ENCODE measurements around the gene KCNK10. TPM values are rescaled to one million over a fixed set of nuclear protein-coding genes. Genes with fewer than 3 reads are reported as not detected.

The KCNK10 gene
- total and polyA plus RNA-seq, 2 of the 8 experiments (the other 6 are each of a cell fraction or from before 2014, with no cell fraction given) = 0.45 to 0.63 TPM

- Histone ChIP-seq H4K20me1 (replicated peaks in 1 of 2; ENCODE audit: control insufficient read depth in 1 of 2, insufficient read depth in 2 of 2, low read length in 2 of 2) (no peaks in the 10 kb centered on the region), H4K8ac (ENCODE audit: extremely low read depth, insufficient read depth, low read length) (no peak overlapping the region), H4K5ac (ENCODE audit: insufficient read length, low read depth, low read length) (no peak overlapping the region), H2BK120ac (replicated peaks; ENCODE audit: low read depth, low read length) (no peak overlapping the region), H3K23me2 (ENCODE audit: low read depth, low read length) (peaks cover 2% of the 10 kb centered on the region; the same call in 1 of the 2 replicates), H3K79me1 (ENCODE audit: low read depth, low read length) (no peaks in the 10 kb centered on the region), H3K27ac (ENCODE audit: low read depth, low read length) (no peak overlapping the region), H3K4ac (replicated peaks; ENCODE audit: insufficient read length, low read depth, low read length) (no peak overlapping the region), H3K4me3 (ENCODE audit: extremely low read depth in 1 of 4, insufficient read depth in 2 of 4, low read depth in 3 of 4, low read length in 4 of 4) (no peak overlapping the region), H2BK12ac (ENCODE audit: low read depth, low read length) (no peak overlapping the region), H3K9me3 (ENCODE audit: insufficient read depth in 2 of 2, low read depth in 1 of 2, low read length in 1 of 2) (no peaks in the 10 kb centered on the region), H2AFZ (ENCODE audit: low read length) (no peak overlapping the region), H2AK5ac (ENCODE audit: low read depth, low read length) (no peak overlapping the region), H3K4me1 (replicated peaks in 1 of 4; ENCODE audit: control insufficient read depth in 3 of 4, insufficient read depth in 4 of 4, low read length in 3 of 4) (no peaks in the 10 kb centered on the region; a peak in 1 of 7 replicates), H3K18ac (ENCODE audit: extremely low read depth, low read length) (no peak overlapping the region), H2BK5ac (ENCODE audit: low read depth, low read length) (no peak overlapping the region), H3K9ac (replicated peaks in 1 of 4; ENCODE audit: extremely low read depth in 1 of 4, low read depth in 3 of 4, low read length in 3 of 4) (no peak overlapping the region), H2BK15ac (ENCODE audit: low read length) (no peak overlapping the region), H3K27me3 (replicated peaks in 1 of 4; ENCODE audit: control insufficient read depth in 3 of 4, extremely low read depth in 1 of 4, insufficient read depth in 3 of 4, low read length in 3 of 4) (no peaks in the 10 kb centered on the region; a peak in 1 of 7 replicates), H2BK20ac (ENCODE audit: low read length) (no peak overlapping the region), H3K79me2 (ENCODE audit: control insufficient read depth in 1 of 2, insufficient read depth in 2 of 2, low read length in 2 of 2) (no peaks in the 10 kb centered on the region), H3K36me3 (ENCODE audit: control insufficient read depth in 2 of 4, insufficient read depth in 4 of 4, low read length in 3 of 4) (no peaks in the 10 kb centered on the region), H4K91ac (replicated peaks; ENCODE audit: insufficient read length, low read length) (no peak overlapping the region), H3K23ac (ENCODE audit: insufficient read length) (no peak overlapping the region), H3K14ac (ENCODE audit: insufficient read length) (no peak overlapping the region), H3K56ac (replicated peaks; ENCODE audit: insufficient read length, low read depth, low read length) (no peak overlapping the region), H3K4me2 (ENCODE audit: insufficient read depth in 1 of 2, low read depth in 2 of 2, low read length in 2 of 2) (no peak overlapping the region)
- ChIA-PET CTCF (ENCODE audit: partially characterized antibody) (interaction anchor here (0.8 to 6.2 kb wide), 6 partner anchors 11 to 299 kb away, joined by 3 to 114 read pairs (median 6); no protein-coding TSS in a partner anchor), POLR2A (ENCODE audit: partially characterized antibody) (no interaction called here)
- DNase-seq (ENCODE audit: low read depth in 1 of 2, low spot score in 2 of 2) = no peak
- WGBS, 2 experiments (ENCODE audit: extremely low coverage in 1 of 2, insufficient coverage in 1 of 2, insufficient read length in 1 of 2, insufficient replicate concordance in 2 of 2, low coverage in 1 of 2, low lambda C conversion rate in 2 of 2, missing lambda C conversion rate in 1 of 2) = 91% methylated on average over 22 of the region's 22 CpGs; no CpG with 5 or more reads in 1 of the 2 experiments
- FAIRE-seq = no peak
- TF ChIP-seq TEAD4 (IDR thresholded peaks at IDR 0.05; ENCODE audit: low read depth, low read length) (no peak), ZNF274 (IDR thresholded peaks at IDR 0.05; ENCODE audit: borderline replicate concordance, extremely low read depth, low read length) (no peak), MAFK (IDR thresholded peaks at IDR 0.05; ENCODE audit: low read depth, low read length) (no peak), TCF12 (IDR thresholded peaks at IDR 0.05; ENCODE audit: low read depth, low read length) (no peak)
- TF ChIP-seq, protein P1, sequence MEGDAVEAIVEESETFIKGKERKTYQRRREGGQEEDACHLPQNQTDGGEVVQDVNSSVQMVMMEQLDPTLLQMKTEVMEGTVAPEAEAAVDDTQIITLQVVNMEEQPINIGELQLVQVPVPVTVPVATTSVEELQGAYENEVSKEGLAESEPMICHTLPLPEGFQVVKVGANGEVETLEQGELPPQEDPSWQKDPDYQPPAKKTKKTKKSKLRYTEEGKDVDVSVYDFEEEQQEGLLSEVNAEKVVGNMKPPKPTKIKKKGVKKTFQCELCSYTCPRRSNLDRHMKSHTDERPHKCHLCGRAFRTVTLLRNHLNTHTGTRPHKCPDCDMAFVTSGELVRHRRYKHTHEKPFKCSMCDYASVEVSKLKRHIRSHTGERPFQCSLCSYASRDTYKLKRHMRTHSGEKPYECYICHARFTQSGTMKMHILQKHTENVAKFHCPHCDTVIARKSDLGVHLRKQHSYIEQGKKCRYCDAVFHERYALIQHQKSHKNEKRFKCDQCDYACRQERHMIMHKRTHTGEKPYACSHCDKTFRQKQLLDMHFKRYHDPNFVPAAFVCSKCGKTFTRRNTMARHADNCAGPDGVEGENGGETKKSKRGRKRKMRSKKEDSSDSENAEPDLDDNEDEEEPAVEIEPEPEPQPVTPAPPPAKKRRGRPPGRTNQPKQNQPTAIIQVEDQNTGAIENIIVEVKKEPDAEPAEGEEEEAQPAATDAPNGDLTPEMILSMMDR (IDR thresholded peaks at IDR 0.05; ENCODE audit: control extremely low read depth in 1 of 3, insufficient read depth in 1 of 3, low read depth in 1 of 3, low read length in 3 of 3) = no peak
Measured at GRCh38 chr14:88185843-88186242, 137.2 kb downstream of the KCNK10 start.

All from H1 (cell line).